ENCODE results near the gene CYP1B1.
"Not testable (repeated sequence)": the region's sequence is repeated elsewhere in the genome, so short reads cannot be mapped to it uniquely, and the experiment has no call there.

- not testable (repeated sequence) for TF ChIP-seq POLR2A, CTCF (IDR thresholded peaks at IDR 0.05)
These were observed 6.8 kb upstream of the CYP1B1 start for GRCh38 chr2:38082727-38083126.

Data from thyroid gland (tissue), 4 donors.